ENCODE data around the gene SLC16A3.

The SLC16A3 gene

DNA sequence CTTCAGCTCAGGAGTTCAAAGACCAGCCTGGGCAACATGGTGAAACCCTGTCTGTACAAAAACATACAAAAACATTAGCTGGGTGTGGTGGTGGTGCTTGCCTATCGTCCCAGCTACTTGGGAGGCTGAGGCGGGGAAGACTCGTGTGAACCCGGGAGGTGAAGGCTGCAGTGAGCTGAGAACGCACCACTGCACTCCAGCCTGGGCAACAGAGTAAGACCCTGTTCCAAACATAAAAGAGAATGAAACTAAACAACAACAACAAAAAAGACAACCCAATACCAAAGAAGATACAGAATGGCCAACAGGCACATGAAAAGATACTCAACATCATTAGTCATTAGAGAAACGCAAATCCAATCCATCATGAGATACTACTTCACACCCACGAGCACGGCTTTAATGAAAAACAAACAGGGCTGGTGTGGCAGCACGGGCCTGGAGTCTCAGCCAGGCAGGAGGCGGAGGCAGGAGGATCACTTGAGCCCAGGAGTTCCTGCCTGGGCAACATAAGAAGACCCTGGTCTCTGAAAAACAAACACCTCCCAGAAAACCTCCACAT, 7.4 kb upstream of the SLC16A3 start:
- in situ Hi-C loops (cut with HindIII; ENCODE audit: low sequenced_read_pairs): no loop called here

DNA sequence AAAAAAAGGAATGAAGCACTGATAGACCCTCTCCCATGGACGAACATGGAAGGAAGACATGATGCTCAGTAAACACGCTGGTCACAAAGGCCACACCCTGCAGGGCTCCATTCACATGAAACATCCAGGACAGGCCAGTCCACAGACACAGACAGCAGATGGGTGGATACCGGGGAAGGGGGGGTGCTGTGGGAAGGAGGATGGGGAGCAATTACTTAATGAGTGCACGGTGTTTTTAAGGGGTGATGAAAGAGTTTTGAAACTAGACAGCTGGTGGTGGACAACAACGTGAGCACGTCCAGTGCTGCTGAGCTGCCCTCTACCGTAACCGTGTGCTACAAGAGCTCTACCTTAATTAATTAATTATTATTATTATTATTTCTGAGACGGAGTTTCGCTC, 6.0 kb upstream of the SLC16A3 start:
- in situ Hi-C loops (cut with HindIII; ENCODE audit: low sequenced_read_pairs): no loop called here

DNA sequence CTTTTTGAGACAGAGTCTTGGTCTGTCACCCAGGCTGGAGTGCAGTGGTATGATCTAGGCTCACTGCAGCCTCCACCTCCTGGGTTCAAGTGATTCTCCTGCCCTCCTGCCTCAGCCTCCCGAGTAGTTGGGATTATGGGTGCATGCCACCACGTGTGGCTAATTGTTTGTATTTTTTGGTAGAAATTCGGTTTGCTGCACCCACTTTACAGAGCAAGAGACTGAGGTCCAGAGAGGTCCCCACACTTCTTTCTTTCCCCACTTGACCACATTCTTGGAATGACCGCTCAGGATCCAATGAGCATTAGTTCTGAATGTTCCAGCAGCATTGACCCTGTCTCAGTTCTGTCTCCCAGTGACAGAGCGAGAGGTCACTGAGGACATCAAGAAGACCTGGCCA, 5.3 kb upstream of the SLC16A3 start:
- in situ Hi-C loops (cut with HindIII; ENCODE audit: low sequenced_read_pairs): no loop called here

- in situ Hi-C loops (cut with HindIII; ENCODE audit: low sequenced_read_pairs): no loop called here
Measured at GRCh38 chr17:82224666-82225065, 4.2 kb upstream of the SLC16A3 start.

DNA sequence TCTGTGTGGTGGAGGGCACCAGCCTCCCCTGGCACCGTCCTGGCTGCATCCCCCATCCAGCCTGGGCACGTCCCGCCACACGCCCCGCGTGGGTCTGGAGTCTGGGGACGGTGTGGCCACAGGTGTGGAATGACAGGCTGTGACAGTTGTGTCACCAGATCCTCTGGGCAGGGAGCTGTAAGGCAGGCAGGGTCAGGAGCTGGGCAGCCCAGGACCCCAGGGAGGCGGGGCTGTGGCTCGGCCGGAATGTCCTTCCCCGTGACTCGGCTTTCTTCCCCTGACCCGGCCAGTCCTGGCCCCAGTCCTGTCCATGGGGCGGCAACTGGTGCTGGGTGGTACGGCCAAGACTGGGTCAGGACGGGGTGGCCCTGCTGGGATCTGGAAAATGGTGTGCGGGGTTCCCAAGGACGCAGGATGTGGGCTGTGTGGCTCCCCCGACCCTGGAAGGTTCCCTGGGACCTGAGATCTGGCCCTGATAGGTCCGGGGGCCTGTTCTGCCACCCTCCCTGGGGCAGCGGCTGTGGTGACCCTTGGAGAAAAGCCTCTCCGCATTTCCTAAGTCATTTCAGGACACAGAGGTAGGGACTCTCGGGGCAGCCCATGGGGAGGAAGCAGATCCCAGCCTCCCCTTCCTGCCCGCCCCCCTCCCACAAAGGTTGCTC, 3.3 kb upstream of the SLC16A3 start:
- in situ Hi-C loops (cut with HindIII; ENCODE audit: low sequenced_read_pairs): no loop called here

- in situ Hi-C loops (cut with HindIII; ENCODE audit: low sequenced_read_pairs): no loop called here
Measured at GRCh38 chr17:82226146-82226808, 2.6 kb upstream of the SLC16A3 start.

GRCh38 chr17:82226809-82227628, 1.8 kb upstream of the SLC16A3 start:
- in situ Hi-C loops (cut with HindIII; ENCODE audit: low sequenced_read_pairs): no loop called here

DNA sequence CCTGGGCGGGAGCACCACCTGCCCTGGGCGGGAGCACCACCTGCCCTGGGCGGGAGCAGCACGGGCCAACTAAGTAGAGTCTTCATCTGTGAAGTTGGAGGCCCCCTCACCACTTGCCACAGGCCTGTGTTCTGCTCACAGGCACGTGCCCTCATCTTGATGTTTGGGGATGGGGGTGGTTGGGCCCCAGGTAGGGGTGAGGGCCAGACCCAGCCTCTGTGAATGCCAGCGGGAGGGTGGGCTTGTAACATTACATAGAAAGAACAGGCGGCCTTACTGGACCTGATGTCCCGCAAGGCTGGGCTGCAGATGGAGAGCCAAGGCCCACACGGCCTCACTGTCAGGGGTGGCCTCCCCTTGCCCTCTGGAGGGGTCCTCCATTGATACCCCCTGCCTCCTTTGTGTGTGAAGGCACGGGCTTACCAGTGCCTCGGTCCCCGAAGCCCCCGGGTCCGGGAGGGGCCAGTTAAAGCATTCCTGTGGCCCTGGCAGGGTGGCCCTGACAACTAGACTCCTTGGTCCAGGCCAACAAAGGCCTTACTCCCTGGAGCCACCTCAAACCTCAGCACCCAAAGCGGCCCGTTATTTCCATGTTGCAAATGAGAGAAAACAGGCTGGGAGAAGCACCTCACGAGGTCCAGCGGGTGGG, 1.1 kb upstream of the SLC16A3 start:
- in situ Hi-C loops (cut with HindIII; ENCODE audit: low sequenced_read_pairs): no loop called here

- in situ Hi-C loops (cut with HindIII; ENCODE audit: low sequenced_read_pairs): no loop called here
Measured at GRCh38 chr17:82228278-82228841, 482 bp upstream of the SLC16A3 start.

DNA sequence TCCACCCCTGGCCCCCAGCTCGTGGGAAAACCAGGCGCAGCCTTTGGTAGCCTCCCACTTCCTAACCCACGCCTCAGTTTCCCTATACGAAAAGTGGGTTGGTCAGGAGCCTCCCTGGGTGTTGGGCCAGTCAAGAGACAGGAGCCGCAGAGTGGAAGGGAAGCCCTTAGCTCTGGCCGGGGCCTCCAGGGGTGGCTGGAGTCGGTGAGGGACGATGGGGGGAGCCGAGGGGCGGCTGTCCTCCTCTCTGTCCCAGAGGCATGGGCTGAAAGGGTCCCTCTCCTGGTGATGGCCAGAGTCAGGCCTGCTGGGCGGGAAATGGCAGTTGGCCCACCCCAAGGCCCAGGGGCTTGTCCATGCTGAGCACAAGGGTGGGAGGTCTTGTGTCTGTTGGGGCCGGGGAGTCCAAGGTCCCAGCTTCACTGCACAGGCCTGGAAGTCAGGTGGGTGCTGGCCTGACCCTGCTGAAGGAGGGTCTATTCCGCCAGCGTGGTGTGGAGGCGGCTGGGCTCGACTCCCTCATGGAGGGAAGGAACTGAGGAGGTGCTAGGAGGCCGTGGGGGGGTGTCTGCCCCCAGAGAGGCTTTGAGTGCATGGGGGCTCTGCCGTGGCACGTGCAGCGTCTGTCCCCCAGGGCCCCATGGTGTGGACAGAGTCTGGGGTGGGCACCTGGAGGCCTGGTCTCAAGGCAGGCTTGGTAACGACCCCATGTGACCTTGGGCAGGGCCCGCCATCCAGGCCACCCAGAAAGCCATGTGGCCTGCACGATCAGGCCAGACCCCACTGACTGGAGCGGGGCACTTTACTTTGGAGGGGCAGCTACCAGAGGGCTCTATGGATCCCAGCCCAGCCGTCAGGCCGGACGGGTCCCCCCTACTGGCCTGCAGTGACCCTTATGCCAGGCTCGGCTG, 1.1 kb downstream of the SLC16A3 start:
- in situ Hi-C loops (cut with HindIII; ENCODE audit: low sequenced_read_pairs): no loop called here

DNA sequence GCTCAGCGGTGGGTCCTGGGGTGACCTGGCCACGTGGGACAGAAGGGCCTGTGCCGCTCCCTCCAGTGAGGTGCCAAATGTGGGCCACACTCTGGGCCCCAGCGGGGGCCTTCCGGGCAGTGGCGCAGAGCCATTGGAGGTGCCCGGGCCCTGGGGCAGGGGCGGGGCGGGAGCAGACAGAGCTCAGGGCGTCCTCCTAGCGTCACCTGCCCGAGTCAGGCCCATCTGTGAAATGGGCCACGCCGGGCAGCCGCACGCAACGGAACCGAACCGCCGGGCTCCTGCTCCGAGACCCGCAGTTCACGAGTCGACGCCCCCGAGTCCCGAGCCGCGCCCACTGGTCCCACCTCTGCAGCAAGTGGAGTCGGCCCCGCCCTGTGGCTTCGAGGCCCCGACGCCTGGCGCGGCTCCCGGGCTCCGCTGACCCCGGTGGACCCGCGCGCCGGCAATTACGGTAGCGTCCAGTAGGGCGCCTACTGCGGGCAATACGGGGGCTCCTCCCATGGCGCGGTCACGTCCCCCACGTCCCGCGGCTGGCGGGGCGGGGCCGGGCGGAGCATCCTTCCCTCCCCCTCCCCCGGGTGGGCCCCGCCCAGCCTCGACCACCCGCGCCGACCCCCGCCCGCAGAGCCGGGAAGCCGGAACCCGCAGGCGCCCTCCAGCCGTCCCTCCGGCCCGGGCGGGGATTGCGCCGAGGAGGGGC, 1.9 kb downstream of the SLC16A3 start:
- in situ Hi-C loops (cut with HindIII; ENCODE audit: low sequenced_read_pairs): no loop called here

- in situ Hi-C loops (cut with HindIII; ENCODE audit: low sequenced_read_pairs): no loop called here
Measured at GRCh38 chr17:82231312-82231561, 2.4 kb downstream of the SLC16A3 start.

DNA sequence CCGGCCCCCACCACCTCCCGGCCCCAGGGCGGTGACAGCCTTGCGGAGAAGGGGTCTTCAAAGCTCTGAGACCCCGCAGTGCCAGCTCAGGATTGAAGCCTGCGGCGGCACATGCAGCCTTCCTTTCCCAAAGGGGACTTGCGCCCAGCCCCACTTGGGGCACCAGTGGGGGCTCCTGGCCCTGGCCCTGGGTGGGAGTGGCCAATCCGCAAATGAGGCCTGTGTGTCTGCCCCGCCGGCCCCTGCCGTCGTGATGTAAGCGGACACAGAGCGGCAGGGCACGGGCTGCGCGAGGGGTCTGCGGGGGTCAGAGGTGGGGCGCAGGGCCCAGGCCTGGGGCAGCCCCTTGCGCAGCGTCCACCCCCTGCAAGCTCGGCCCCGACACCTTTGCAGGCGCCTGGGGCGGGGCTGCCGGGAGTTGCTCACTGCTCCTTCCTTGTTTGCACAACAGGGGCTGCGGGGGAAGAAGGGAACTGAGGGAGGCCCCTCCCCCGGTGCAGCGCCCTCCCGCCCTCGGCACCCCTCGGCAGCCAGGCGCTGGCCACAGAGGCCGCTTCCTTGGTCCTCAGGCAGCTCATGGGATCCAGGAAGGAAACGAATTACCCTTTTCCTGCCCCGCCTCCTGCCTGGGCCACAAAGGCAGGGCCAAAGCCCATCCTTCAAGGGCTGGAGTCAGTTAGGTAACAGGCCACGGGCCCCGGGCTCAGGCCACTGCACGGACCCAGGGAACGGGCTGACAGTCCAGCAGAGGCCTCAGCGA, 2.9 kb downstream of the SLC16A3 start:
- in situ Hi-C loops (cut with HindIII; ENCODE audit: low sequenced_read_pairs): no loop called here

- in situ Hi-C loops (cut with HindIII; ENCODE audit: low sequenced_read_pairs): no loop called here
Measured at GRCh38 chr17:82232322-82232820, 3.5 kb downstream of the SLC16A3 start.

GRCh38 chr17:82232876-82233785, 4.3 kb downstream of the SLC16A3 start:
- in situ Hi-C loops (cut with HindIII; ENCODE audit: low sequenced_read_pairs): no loop called here

DNA sequence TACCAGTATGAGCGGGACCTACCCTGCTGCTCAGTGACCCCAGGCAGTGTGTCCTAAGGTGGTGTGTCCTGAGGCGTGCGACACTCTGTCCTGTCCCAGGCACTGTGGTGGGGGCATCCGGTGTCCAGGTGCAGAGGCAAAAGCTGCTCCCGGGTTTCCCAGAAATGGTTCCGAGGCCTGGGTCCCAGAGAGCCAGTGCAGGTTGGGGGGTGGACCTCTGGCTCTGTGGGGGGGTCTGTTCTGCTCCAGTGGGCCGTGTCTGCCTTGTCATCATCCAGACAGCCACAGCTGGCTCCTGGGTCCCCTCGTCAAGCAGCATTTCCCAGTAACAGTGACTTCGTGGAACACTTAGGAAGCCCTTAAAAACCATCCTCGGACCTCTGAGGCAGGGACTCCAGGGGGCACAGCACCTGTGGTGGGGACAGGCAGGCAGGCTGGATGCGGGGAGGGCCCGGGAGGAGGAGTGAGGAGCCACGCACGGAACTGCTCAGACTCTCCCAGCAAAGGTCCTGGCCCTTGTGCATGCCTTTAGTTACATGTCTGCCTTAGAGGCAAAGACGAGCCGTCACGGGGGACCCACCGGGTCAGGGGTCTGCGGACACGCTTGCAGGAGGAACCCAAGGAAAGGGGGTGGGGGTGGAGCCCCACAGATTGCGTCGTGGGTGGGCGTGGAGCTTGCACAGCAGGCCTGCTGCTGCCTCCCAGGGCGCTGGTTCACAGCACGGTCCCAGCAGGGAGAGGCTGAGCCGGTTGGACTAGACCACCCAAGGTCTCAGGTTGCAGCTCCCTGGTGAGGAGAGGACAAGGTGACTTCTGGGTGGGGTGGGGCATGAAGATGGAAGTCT, 5.6 kb downstream of the SLC16A3 start:
- in situ Hi-C loops (cut with HindIII; ENCODE audit: low sequenced_read_pairs): no loop called here

Data from endothelial cell of hepatic sinusoid (primary cell).